ENCODE measurements around the gene CD200R1L. TPM values are rescaled to one million over a fixed set of nuclear protein-coding genes. Genes with fewer than 3 reads are reported as not detected.

Gene CD200R1L
- total RNA-seq, 1 experiment from 2014 or later, result not detected

DNA sequence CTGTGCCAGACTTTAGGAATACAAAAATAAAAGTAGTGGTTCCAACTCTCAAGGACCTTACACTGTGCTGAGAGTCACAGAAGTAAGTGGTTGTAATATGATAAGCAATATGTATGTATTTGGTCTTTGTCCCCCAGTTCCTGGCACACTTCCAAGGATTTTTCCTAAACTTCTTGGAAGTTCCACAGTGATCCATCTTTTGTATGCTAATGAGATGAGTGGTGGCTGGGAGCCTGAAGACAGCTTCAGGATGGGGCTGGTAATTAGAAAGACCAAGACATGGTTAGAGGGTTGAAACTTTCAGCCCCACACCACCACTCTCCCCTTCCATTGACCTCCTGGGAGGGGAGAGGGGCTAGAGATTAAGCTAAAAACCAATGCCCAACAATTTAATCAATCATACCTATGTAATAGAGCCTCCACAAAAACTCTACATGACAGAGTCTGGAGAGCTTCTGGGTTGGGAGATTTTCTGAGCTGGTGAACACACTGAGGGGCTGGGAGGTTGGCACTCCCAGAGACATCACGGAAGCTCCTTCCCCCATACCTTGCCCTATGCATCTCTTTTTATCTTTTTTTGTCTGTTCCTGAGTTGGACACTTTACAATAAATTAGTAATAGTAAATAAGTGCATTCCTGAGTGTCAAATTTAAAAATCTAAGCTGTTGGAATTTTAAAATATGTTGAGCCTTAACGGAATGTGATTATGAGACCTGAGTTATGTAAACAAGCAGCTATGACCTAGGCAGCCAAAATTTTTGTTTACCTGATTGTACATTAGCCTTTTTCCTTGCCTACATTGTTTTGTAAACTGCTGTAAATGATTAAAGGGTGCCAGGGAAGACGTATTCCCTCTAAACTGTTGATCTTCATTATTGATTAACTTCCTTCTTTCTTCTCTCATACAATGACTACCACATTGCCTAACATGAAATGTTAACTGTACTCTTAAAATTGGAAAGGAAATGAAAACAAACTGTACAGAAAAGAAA is 24.3 kb downstream of the CD200R1L start:
- ChIA-PET POLR2A (no interaction called here), CTCF (no interaction called here)
- in situ Hi-C loops (cut with HindIII; ENCODE audit: low pct_unique_long_range_greater_than_20kb, low sequenced_read_pairs) (no loop called here), intact Hi-C loops (cut with micrococcal nuclease; ENCODE audit: unreplicated experiment) (no loop called here)
- DNase-seq (ENCODE audit: low read depth, low spot score), result no peak
- H3K27me3 ChIP-seq (ENCODE audit: control insufficient read depth, insufficient read depth, low read length), result no peaks in the 10 kb centered on the region
- no peaks in the 10 kb centered on the region for H3K36me3 ChIP-seq (ENCODE audit: control insufficient read depth, insufficient read depth, low read length)
- H3K4me1 ChIP-seq (ENCODE audit: control insufficient read depth, insufficient read depth, low read length), result no peaks in the 10 kb centered on the region
- no TSS peak for BruUV-seq (replicated peaks)
- TF ChIP-seq, protein P1, sequence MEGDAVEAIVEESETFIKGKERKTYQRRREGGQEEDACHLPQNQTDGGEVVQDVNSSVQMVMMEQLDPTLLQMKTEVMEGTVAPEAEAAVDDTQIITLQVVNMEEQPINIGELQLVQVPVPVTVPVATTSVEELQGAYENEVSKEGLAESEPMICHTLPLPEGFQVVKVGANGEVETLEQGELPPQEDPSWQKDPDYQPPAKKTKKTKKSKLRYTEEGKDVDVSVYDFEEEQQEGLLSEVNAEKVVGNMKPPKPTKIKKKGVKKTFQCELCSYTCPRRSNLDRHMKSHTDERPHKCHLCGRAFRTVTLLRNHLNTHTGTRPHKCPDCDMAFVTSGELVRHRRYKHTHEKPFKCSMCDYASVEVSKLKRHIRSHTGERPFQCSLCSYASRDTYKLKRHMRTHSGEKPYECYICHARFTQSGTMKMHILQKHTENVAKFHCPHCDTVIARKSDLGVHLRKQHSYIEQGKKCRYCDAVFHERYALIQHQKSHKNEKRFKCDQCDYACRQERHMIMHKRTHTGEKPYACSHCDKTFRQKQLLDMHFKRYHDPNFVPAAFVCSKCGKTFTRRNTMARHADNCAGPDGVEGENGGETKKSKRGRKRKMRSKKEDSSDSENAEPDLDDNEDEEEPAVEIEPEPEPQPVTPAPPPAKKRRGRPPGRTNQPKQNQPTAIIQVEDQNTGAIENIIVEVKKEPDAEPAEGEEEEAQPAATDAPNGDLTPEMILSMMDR (IDR thresholded peaks at IDR 0.05), result no peak
- TF ChIP-seq SIN3A (IDR thresholded peaks at IDR 0.05; ENCODE audit: borderline replicate concordance, insufficient read depth, low read depth, low read length), result no peak
- ATAC-seq, result no peak
- H3K4me3 ChIP-seq (ENCODE audit: low read depth in 2 of 2, low read length in 2 of 2), result no peak overlapping the region
- no peak overlapping the region for H3K27ac ChIP-seq (ENCODE audit: low read length)
- no peaks in the 10 kb centered on the region for H3K9me3 ChIP-seq (ENCODE audit: control insufficient read depth, insufficient read depth, low read depth, low read length)

DNA sequence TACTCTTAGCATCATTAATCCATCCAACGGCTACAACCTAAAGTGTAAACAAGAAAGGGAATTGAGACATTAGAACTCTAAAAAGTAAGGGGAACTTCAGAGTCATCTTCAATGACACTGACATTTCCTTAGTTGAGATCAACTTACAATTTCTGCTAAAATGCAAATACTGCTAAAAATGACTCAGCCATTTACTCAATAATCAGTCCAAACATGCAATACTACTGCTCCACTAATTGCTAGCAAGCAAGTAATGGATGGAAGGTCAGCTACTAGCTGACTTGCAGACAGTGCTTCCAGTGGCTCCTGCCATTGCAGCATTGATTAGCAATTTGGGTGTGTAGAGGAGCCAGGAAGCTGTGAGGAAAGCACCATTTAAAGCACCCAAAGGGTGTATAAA is 28.4 kb downstream of the CD200R1L start:
- intact Hi-C loops (cut with micrococcal nuclease; ENCODE audit: unreplicated experiment), result no loop called here
- no peaks in the 10 kb centered on the region for H3K36me3 ChIP-seq (ENCODE audit: control insufficient read depth, insufficient read depth, low read length)
- ATAC-seq, result no peak
- no TSS peak for BruUV-seq (replicated peaks)
- H3K27me3 ChIP-seq (ENCODE audit: control insufficient read depth, insufficient read depth, low read length), result no peaks in the 10 kb centered on the region
- ChIA-PET CTCF (no interaction called here), POLR2A (no interaction called here)
- H3K4me3 ChIP-seq (ENCODE audit: low read depth in 2 of 2, low read length in 2 of 2), result no peak overlapping the region
- no peak overlapping the region for H3K27ac ChIP-seq (ENCODE audit: low read length)
- DNase-seq (ENCODE audit: low read depth, low spot score), result no peak
- in situ Hi-C loops (cut with HindIII; ENCODE audit: low pct_unique_long_range_greater_than_20kb, low sequenced_read_pairs), result no loop called here
- H3K9me3 ChIP-seq (ENCODE audit: control insufficient read depth, insufficient read depth, low read depth, low read length), result no peaks in the 10 kb centered on the region
- TF ChIP-seq, protein P2, sequence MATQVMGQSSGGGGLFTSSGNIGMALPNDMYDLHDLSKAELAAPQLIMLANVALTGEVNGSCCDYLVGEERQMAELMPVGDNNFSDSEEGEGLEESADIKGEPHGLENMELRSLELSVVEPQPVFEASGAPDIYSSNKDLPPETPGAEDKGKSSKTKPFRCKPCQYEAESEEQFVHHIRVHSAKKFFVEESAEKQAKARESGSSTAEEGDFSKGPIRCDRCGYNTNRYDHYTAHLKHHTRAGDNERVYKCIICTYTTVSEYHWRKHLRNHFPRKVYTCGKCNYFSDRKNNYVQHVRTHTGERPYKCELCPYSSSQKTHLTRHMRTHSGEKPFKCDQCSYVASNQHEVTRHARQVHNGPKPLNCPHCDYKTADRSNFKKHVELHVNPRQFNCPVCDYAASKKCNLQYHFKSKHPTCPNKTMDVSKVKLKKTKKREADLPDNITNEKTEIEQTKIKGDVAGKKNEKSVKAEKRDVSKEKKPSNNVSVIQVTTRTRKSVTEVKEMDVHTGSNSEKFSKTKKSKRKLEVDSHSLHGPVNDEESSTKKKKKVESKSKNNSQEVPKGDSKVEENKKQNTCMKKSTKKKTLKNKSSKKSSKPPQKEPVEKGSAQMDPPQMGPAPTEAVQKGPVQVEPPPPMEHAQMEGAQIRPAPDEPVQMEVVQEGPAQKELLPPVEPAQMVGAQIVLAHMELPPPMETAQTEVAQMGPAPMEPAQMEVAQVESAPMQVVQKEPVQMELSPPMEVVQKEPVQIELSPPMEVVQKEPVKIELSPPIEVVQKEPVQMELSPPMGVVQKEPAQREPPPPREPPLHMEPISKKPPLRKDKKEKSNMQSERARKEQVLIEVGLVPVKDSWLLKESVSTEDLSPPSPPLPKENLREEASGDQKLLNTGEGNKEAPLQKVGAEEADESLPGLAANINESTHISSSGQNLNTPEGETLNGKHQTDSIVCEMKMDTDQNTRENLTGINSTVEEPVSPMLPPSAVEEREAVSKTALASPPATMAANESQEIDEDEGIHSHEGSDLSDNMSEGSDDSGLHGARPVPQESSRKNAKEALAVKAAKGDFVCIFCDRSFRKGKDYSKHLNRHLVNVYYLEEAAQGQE (IDR thresholded peaks at IDR 0.05; ENCODE audit: insufficient read depth in 1 of 2, low read depth in 2 of 2, low read length in 1 of 2), result no peak
- TF ChIP-seq TCF7L2 (IDR thresholded peaks at IDR 0.05; ENCODE audit: low read depth, low read length), result no peak
- TF ChIP-seq, protein P1 (IDR thresholded peaks at IDR 0.05), result no peak
- TF ChIP-seq POLR2AphosphoS5 (IDR thresholded peaks at IDR 0.05; ENCODE audit: low read depth, low read length), result no peak
- no peak for TF ChIP-seq SIN3A (IDR thresholded peaks at IDR 0.05; ENCODE audit: borderline replicate concordance, insufficient read depth, low read depth, low read length)
- no peaks in the 10 kb centered on the region for H3K4me1 ChIP-seq (ENCODE audit: control insufficient read depth, insufficient read depth, low read length)

Measured in Panc1 (cell line).